Measurements from ENCODE around the gene CACNB3.
A peak's percentile ranks its signal among the peaks of the same experiment; 100 is the strongest.

Gene CACNB3

GRCh38 chr12:48800971-48801370 lies 17.3 kb upstream of the CACNB3 start:
- Histone ChIP-seq H3K27ac (no peak overlapping the region), H3K27me3 (replicated peaks) (no peaks in the 10 kb centered on the region), H3K36me3 (replicated peaks) (no peaks in the 10 kb centered on the region), H3K4me3 (ENCODE audit: low read depth, low read length) (no peak overlapping the region)
- no peak for DNase-seq
- in situ Hi-C loops (cut with HindIII; ENCODE audit: low pct_ligation_motif_present, low sequenced_read_pairs), result no loop called here
- TF ChIP-seq CTCF (IDR thresholded peaks at IDR 0.05; ENCODE audit: low read depth, low read length, missing control alignments), result no peak

GRCh38 chr12:48803675-48804074 lies 14.6 kb upstream of the CACNB3 start:
- in situ Hi-C loops (cut with HindIII; ENCODE audit: low pct_ligation_motif_present, low sequenced_read_pairs), result no loop called here
- no peaks in the 10 kb centered on the region for H3K36me3 ChIP-seq (replicated peaks)
- no peak overlapping the region for H3K27ac ChIP-seq
- no peaks in the 10 kb centered on the region for H3K27me3 ChIP-seq (replicated peaks)
- DNase-seq, result no peak
- no peak for TF ChIP-seq CTCF (IDR thresholded peaks at IDR 0.05; ENCODE audit: low read depth, low read length, missing control alignments)
- H3K4me3 ChIP-seq (ENCODE audit: low read depth, low read length), result no peak overlapping the region

- in situ Hi-C loops (cut with HindIII; ENCODE audit: low pct_ligation_motif_present, low sequenced_read_pairs), result no loop called here
- no peak for DNase-seq
- Histone ChIP-seq H3K27me3 (replicated peaks) (no peaks in the 10 kb centered on the region), H3K36me3 (replicated peaks) (no peaks in the 10 kb centered on the region), H3K4me3 (ENCODE audit: low read depth, low read length) (no peak overlapping the region), H3K27ac (no peak overlapping the region)
- no peak for TF ChIP-seq CTCF (IDR thresholded peaks at IDR 0.05; ENCODE audit: low read depth, low read length, missing control alignments)
Measured at GRCh38 chr12:48807981-48808380, 10.3 kb upstream of the CACNB3 start.

GRCh38 chr12:48810903-48811431 lies 7.3 kb upstream of the CACNB3 start:
- no peak for TF ChIP-seq CTCF (IDR thresholded peaks at IDR 0.05; ENCODE audit: low read depth, low read length, missing control alignments)
- peak; percentile 89 for DNase-seq
- no peaks in the 10 kb centered on the region for H3K27me3 ChIP-seq (replicated peaks)
- in situ Hi-C loops (cut with HindIII; ENCODE audit: low pct_ligation_motif_present, low sequenced_read_pairs), result no loop called here
- H3K27ac ChIP-seq, result peak overlapping the region; percentile 74
- no peak overlapping the region for H3K4me3 ChIP-seq (ENCODE audit: low read depth, low read length)
- H3K36me3 ChIP-seq (replicated peaks), result no peaks in the 10 kb centered on the region

GRCh38 chr12:48811437-48812090 lies 6.7 kb upstream of the CACNB3 start:
- in situ Hi-C loops (cut with HindIII; ENCODE audit: low pct_ligation_motif_present, low sequenced_read_pairs), result no loop called here
- H3K4me3 ChIP-seq (ENCODE audit: low read depth, low read length), result no peak overlapping the region
- peak overlapping the region; percentile 74 for H3K27ac ChIP-seq
- no peak for TF ChIP-seq CTCF (IDR thresholded peaks at IDR 0.05; ENCODE audit: low read depth, low read length, missing control alignments)
- no peaks in the 10 kb centered on the region for H3K27me3 ChIP-seq (replicated peaks)
- DNase-seq, result no peak
- no peaks in the 10 kb centered on the region for H3K36me3 ChIP-seq (replicated peaks)

GRCh38 chr12:48812389-48812788 lies 5.9 kb upstream of the CACNB3 start:
- peak overlapping the region; percentile 10 for H3K27ac ChIP-seq
- H3K36me3 ChIP-seq (replicated peaks), result no peaks in the 10 kb centered on the region
- no peak for TF ChIP-seq CTCF (IDR thresholded peaks at IDR 0.05; ENCODE audit: low read depth, low read length, missing control alignments)
- in situ Hi-C loops (cut with HindIII; ENCODE audit: low pct_ligation_motif_present, low sequenced_read_pairs), result no loop called here
- no peak for DNase-seq
- no peak overlapping the region for H3K4me3 ChIP-seq (ENCODE audit: low read depth, low read length)
- no peaks in the 10 kb centered on the region for H3K27me3 ChIP-seq (replicated peaks)

Data from brain microvascular endothelial cell (primary cell).